ENCODE data around the gene KSR2. TPM values are rescaled to one million over a fixed set of nuclear protein-coding genes. Genes with fewer than 3 reads are reported as not detected.

The KSR2 gene
- total RNA-seq, 1 experiment from 2014 or later: 1.3 TPM

DNA sequence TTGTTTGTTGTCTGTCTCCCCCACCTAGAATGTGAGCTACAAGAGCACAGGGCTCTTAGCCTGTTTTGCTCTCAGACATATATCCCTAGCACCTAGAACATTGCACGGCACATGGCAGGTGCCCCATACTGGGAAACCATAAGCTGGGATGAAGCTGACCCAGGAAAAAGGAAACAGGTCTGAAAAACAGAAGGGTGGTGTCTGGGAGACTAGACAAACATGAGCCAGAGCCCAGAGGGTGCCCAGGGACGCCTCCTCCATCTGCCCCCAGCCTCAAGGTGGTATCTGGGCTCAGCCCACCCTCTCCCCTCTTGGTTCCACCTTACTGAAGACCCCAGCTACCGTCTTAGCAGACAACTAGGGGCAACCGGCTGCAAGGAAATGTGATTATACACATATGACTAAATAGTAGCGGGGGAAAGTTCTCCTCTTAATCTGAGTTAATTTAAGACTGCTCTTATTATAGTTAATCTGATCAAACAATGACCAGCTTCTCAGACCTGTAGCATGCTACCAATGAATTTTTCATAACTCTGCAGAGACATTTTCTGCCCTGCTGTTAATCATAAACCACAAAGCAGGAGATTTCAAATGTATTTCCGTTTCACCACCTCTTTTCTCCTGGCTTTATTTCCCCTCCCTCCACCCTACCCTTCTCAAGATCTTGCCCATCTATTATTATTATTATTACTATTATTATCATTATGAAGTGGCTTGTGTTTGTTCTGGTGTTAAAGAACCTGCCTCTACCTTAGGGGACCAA lies 31.9 kb downstream of the KSR2 start:
- Mint-ChIP-seq H3K9me3 (no peaks in the 10 kb centered on the region), H3K36me3 (ENCODE audit: insufficient read depth in 1 of 3, low read depth in 3 of 3) (no peaks in the 10 kb centered on the region)

More for the DNA sequence above, 31.9 kb downstream of the KSR2 start:
- Histone ChIP-seq H3T11ph (ENCODE audit: low read length) (no peak overlapping the region), H3K79me1 (ENCODE audit: insufficient read depth, low read depth, low read length, poor library complexity, severe bottlenecking) (no peaks in the 10 kb centered on the region), H4K5ac (ENCODE audit: insufficient read length, low read depth, low read length) (no peak overlapping the region), H2BK120ac (ENCODE audit: low read depth, low read length, poor library complexity, severe bottlenecking) (no peak overlapping the region), H2BK15ac (ENCODE audit: low read depth, low read length) (no peak overlapping the region), H3K9me3 (ENCODE audit: control insufficient read depth, low read depth, low read length) (no peaks in the 10 kb centered on the region), H3K23me2 (ENCODE audit: insufficient read length, low read depth, low read length, poor library complexity, severe bottlenecking) (no peaks in the 10 kb centered on the region), H2BK20ac (ENCODE audit: low read depth, low read length, poor library complexity, severe bottlenecking) (no peak overlapping the region), H2AK5ac (ENCODE audit: insufficient read length, low read length) (no peak overlapping the region), H3K9ac (ENCODE audit: extremely low read depth, insufficient read length, low read length) (no peak overlapping the region), H3K18ac (ENCODE audit: insufficient read length, low read depth, low read length) (no peak overlapping the region), H3K4ac (ENCODE audit: low read depth, low read length) (no peak overlapping the region), H3K4me1 (ENCODE audit: insufficient read depth, low read length) (no peaks in the 10 kb centered on the region), H4K91ac (ENCODE audit: insufficient read length, low read depth, low read length) (no peak overlapping the region), H3K4me2 (ENCODE audit: insufficient read depth, insufficient read length, low read length) (no peak overlapping the region), H2AFZ (ENCODE audit: low read length) (no peak overlapping the region), H3K56ac (ENCODE audit: insufficient read length, low read depth, low read length) (no peak overlapping the region), H4K8ac (replicated peaks; ENCODE audit: insufficient read length, low read depth, low read length) (no peak overlapping the region), H3K14ac (ENCODE audit: insufficient read depth, low read length) (no peak overlapping the region), H4K20me1 (ENCODE audit: control insufficient read depth, insufficient read depth, insufficient read length) (no peaks in the 10 kb centered on the region), H3K27ac (ENCODE audit: insufficient read length, low read depth, low read length) (no peak overlapping the region), H2BK5ac (ENCODE audit: insufficient read length, low read length) (no peak overlapping the region), H3K79me2 (ENCODE audit: insufficient read depth, low read length) (no peaks in the 10 kb centered on the region), H3K27me3 (ENCODE audit: insufficient read depth, low read length) (no peaks in the 10 kb centered on the region), H2BK12ac (ENCODE audit: insufficient read length, low read depth, low read length) (no peak overlapping the region), H3K23ac (ENCODE audit: insufficient read length, low read depth, low read length) (no peak overlapping the region)
- H3K27ac Mint-ChIP-seq: no peak overlapping the region
- peak; percentile 15 for DNase-seq
- H3K4me1 Mint-ChIP-seq: no peaks in the 10 kb centered on the region
- WGBS (ENCODE audit: extremely low coverage, insufficient read length, low lambda C conversion rate): no CpG with 5 or more reads among the region's 6 CpGs
- H3K27me3 Mint-ChIP-seq (ENCODE audit: low read depth): no peaks in the 10 kb centered on the region; the same call in 1 of the 2 replicates
- no peak overlapping the region for H3K4me3 Mint-ChIP-seq
- TF ChIP-seq, protein P1, sequence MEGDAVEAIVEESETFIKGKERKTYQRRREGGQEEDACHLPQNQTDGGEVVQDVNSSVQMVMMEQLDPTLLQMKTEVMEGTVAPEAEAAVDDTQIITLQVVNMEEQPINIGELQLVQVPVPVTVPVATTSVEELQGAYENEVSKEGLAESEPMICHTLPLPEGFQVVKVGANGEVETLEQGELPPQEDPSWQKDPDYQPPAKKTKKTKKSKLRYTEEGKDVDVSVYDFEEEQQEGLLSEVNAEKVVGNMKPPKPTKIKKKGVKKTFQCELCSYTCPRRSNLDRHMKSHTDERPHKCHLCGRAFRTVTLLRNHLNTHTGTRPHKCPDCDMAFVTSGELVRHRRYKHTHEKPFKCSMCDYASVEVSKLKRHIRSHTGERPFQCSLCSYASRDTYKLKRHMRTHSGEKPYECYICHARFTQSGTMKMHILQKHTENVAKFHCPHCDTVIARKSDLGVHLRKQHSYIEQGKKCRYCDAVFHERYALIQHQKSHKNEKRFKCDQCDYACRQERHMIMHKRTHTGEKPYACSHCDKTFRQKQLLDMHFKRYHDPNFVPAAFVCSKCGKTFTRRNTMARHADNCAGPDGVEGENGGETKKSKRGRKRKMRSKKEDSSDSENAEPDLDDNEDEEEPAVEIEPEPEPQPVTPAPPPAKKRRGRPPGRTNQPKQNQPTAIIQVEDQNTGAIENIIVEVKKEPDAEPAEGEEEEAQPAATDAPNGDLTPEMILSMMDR (conservative IDR thresholded peaks at IDR 0.05): no peak

All from H9 (cell line).